Activated effector memory CD4-positive, alpha-beta T cell treated with anti-CD3 and anti-CD28 coated beads, Interleukin-2, amount 50 U/mL, for 16 hours (primary cell): ENCODE results near the gene DPP6.
A peak's percentile ranks its signal among the peaks of the same experiment; 100 is the strongest.

Experiments used
- DNase-seq: peaks from one replicate; pipeline ENCODE4 v3.0.0-alpha.2; 2020

DPP6 gene

DNA sequence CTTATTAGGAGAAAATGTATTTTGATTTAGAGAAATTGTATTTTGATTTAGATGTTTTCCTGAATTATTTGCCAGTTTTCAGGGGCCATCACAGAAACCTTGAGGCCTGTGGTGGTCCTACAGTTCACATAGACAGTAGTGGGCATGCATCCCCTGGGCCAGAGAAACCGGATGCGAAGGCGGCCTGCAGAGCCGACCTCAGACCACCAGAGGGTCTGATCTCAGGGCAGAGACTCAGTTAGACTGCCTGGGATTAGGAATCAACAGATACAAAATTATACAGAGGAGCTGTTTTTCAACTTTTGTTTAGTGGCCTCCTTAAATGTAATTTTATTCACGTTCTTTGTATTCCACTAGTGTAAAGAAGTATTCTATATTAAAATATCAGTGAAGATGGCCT lies 792.3 kb downstream of the DPP6 start:
- no peak for DNase-seq

GRCh38 chr7:154844955-154845354 lies 792.8 kb downstream of the DPP6 start:
- DNase-seq: no peak

DNA sequence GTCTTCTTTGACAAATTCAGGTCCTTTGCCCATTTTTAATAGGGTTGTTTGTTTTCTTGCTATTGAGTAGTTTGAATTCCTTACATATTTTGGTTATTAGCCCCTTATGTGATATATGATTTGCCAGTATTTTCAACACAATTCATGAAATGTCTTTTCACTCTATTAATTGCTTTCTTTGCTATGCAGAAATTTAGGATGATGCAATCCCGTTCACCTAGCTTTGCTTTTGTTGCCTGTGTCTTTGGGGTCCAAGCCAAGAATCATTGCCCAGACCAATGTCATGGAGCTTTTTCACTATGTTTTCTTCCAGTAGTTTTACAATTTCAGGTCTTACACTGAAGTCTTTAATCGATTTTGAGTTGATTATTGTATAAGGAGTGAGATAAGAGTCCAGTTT lies 796.3 kb downstream of the DPP6 start:
- no peak for DNase-seq

DNA sequence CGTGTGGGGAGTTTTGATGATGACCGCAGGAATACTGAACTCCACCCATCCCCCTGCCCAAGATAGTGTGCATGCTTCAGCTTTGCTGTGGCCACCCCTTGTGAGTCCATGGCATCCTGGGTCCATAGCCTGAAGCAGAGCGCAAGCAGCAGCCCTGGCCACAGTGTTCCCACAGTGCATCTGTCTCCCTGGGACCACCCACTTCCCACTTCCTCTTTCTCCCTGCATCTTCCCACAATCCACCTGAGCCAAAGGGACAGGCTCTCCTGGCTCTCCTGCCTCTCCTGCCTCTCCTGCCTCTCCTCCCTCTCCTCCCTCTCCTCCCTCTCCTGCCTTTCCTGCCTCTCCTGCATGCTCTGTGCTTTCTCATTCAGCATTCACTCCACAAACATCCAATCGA lies 800.0 kb downstream of the DPP6 start:
- no peak for DNase-seq

- DNase-seq: no peak
Measured at GRCh38 chr7:154853063-154853726, 801.0 kb downstream of the DPP6 start.

DNA sequence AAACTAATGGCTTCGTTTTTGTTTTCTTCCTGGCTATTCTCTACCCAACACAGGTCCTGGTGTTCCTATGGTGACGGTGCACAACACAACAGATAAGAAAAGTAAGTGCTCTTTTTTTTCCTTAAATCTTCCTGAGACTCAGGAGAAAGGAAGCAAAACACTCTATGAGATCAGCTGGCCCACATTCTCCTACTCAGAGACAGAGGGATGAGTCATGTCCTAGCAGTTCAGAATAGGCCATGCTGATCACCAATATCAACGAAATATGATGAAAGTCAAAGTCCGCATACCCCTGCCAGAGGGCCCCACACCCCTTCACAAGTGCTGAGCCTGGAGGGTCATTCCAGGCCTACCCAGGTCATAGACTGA lies 801.5 kb downstream of the DPP6 start:
- DNase-seq: no peak

DNA sequence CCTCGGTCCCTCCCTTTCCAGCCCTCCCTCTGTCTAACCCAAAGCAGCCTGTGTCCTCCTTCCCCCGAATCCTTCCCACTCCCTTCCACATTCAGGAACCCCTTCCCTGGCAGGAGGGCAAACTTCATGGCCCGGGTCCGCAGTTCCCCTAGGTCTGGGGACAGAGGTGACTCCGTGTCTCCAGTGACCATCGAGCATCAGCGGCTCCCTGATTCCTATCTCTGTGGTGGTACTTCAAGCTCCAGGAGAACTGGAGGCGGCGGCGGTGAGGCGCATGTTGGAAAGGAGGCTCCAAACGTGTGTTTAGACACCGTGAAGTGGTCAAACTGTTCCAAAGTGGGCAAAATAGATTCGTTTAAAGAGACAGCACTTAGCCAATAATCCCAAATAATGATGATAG lies 802.6 kb downstream of the DPP6 start:
- DNase-seq: no peak

- no peak for DNase-seq
Measured at GRCh38 chr7:154855366-154855765, 803.2 kb downstream of the DPP6 start.

- DNase-seq: no peak
Measured at GRCh38 chr7:154856733-154857132, 804.5 kb downstream of the DPP6 start.

DNA sequence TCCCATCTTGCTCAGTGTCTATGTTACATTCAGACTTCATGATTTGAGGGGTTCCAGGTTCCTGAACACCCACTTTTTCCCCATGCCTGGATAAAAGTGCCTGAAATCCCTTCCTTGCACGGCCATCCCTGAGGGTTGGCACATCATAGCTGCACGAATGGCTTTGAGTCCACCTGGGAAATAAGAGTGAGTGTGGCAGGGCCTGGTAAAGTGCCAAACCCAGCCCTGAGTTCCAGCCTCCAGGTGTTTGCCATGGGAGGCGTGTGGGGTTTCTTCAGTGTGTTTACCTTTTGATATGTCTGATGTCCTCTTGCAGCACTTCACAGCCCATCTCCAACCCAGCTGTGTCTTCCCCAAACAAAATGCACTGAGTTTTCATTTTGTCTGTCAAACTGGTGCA lies 805.0 kb downstream of the DPP6 start:
- no peak for DNase-seq

DNA sequence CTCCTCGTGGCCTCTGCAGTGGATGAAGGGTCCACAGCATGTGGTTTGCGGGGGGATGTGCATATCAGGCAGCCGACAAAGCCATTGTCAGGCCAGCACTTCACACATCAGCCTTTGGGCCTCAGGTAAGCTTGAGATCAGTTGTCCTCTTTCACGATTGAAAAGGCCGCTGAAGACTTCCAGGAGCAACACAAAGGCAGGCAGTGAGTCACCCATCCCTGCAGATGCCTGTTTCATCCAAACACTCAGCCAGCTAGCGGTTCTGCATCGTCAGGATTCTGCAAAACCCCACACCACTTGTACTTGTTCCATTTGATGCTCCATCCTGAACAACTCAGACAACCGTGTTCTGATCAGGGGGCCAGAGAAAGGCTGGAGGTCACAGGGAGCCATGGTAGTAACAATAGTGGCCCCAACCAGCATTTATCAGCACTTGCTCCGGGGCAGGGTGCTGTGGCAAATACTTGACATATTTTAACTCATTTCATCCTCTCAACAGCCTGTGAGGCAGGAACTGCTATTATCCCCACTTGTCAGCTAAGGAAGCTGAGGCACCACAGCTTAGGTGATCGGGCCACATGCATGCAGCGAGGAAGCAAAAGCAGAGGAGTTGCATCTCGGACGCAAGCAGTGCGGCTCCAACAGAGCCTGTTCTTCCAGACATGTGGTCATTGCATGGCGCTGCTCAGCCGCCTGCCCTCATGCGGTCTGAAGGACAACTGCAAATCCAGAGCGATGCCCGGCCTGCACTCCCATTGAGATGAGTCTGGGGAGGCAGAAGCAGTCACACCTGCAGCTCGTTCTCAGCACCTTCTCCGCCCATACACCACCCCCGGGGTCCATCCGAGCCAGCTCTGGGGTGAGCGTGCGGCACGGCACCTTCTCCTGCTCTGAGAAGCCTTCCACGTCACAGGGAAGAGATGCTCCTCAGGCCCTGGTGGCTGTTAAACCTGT lies 805.8 kb downstream of the DPP6 start:
- DNase-seq: no peak

- no peak for DNase-seq
Measured at GRCh38 chr7:154858836-154859537, 806.8 kb downstream of the DPP6 start.

DNA sequence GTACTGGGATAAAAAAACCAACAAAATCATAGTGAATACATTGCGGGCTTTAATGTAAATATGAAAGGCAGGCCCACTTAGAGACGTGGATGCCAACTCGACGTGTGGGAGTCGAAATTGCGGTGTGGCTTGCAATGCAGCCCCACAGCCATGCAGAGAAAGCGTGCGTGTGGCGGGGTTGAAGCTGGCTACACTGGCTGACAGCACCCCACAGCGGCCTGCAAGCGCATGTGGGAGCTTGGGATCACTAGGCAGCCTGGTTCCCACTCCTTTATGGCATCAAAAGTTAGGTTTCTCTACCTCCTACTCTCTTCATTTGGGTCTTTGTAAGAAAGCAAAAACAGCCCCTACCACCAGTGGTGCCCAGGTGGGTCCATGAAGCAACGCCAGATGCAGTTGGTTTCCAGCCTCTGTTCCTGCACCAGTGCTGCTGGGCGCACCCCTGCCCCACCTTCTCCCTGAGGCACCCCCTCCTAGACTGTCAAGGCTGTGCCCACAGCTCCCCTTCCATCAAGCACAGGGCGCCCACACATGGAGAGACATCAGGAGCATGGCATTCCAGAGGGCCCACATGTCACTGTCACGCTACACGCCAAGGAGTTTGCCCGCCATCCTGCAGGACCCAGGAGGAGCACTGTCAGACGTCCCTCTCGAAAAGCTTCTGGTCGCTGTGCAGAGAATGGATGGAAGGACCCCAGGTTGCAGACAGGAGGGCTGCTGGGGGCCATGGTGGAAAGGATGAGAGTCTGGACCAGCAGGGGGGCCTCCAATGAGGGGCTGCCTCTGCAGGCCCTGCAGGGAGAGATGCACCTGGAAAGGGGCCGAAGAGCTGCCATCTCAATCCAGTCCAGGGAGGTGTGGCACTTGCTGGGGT lies 807.8 kb downstream of the DPP6 start:
- peak; percentile 44 for DNase-seq

DNA sequence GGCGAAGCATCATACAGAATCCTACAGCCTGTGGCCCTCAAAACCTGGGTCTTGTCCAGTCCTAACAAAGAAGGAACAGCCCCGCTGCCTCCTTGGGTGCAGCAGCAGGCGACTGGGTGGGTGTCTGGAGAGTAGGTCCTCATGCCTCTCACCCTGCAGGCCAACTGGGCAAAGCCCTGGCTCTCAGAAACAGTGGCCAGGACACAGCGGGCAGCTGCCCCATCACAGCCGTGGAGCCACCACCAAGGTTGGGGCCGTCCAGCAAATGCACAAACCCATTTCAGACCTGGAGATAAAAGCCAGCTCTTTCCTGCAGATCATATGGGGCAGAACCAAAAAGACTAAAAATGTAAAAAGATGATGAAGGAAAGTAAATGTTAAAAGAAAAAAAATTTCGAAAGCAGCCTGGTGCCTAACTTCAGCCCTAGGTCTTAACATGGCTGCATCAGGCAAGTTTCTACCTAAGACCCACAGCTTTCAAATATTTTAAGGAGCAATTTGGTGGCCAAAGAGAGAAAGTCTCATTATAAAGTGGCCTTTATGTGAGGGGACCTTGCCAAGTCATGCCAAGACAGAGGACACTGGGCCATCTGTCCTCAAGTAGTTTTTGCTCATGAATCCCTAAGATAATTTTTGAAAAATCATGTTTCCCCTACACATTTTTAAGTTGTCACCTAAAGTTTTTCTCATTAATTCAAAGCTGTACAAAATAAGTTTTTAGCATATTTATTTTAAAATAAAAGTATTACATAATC lies 808.6 kb downstream of the DPP6 start:
- peak; percentile 41 for DNase-seq

DNA sequence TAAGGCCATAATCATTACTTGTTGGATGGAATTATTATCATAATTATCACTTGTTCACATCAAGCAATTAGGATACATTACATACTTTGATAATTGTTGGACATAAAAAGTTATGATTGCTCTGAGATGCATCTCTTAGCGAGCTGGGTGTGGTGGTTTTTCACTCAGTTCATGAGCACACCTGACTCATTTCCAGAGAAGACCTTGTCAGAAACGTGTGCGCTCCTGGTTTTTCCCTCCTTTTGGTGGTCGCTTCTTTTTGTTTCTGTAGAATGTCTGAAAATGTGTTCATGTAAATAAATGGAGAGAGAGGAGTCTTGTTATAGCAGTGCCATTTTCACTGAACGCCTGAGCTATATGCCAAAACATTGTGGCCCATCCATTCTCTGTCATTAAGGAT lies 809.4 kb downstream of the DPP6 start:
- no peak for DNase-seq

DNA sequence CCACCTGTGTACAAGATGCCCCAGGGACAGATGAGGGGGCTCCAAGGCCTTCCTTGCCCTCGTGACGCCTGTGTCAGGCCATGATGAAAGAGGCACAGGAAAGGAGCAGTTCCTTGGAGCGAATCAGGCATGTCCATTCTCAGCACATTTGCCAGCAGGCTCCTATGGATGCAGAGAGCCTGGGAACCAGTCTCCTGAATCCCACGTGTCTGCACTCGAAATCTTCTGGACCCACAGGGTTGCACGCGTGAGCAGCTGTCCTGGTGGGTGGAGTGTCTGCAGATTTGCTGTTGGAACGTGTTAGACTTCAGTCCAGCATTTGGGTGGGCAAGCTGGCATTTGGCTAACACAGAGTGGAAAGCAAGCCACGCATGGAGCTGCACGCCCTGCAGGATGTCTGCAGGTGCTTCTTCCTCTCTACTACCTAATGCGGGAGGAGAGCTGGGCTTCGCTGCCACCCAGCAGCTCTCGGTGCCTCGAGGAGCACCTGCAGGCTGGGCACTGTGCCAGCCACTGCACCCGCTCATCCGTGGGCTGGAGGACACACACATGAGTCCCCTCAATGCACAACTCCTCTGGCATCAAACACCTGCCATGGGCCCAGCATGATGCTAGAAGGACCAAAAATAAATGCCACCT lies 810.1 kb downstream of the DPP6 start:
- peak; percentile 19 for DNase-seq

DNA sequence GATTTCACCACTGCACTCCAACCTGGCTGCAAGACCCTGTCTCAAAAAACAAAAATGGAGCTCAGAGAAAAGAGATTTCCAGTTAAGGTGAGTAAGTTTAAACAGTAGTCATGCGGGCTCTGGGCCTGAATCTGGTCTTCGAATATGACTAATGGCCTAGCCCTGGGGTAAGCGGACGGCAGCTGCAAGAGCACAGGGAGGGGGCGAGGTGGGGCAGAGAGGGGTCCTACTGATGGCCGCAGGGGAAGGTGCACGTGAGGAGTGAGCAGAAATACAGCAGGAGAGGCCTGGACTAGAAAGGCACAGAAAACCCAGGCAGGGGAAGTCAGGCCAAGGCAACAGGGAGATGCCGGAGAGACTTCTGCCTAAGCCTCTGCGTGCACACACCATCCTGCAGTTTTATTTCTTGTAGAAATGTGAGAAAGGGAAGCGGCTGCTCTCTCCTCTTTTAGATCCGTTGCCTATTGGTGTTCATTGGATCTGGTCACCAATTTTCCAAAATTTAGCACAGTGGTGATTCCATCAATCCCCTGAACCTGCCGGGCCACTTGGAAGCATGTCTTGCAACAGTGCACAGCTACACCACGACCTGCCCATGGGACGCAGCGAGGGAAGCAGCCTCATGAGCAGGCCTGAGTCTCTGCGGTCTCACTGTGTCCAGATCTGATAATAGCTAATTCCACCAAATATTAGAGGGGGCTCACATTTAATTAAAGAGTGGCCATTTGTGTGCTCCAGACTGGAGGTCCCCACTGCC lies 811.7 kb downstream of the DPP6 start:
- DNase-seq: peak; percentile 34

DNA sequence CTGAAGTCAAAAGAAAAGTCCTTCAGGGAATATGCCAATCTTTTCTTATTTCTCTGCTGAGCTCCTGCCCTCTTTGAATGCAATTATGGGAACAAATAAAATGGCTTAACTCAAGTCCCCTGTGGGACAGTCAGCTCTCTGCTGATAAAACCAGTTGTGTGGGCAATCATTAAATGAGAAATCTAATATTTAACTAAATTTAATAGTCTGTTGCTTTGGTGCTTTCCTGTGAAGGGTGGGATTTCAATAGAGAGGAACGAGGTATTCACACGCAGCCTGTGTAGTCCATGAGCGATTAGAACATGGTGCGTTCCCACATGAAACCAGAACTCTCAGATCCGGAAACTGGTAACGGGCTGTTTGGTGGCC lies 812.3 kb downstream of the DPP6 start:
- no peak for DNase-seq

GRCh38 chr7:154865984-154866685 lies 813.9 kb downstream of the DPP6 start:
- peak; percentile 37 for DNase-seq

DNA sequence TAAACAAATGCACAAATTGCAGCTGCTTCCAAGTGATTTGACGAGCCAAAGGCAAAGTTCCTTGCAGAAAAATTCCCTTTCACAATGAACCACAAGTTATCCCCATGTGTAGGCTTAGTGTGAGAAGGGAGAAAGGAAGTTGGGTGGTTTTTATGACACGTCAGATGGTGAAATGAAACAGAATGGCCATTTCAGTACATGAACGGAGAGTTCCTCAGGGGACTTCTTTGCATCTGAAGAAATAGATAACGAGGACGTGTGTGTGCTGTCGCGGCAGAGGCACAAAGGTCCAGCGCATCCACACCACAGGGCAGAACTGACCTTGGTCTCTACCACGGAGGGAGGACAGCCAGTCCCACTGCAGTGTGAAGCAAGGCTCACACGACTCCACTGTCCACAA lies 814.9 kb downstream of the DPP6 start:
- DNase-seq: peak; percentile 39
